IPS-NIHi7 (cell line): Measurements from ENCODE around the gene ULK3.

Source experiments
- DNase-seq: peaks from one replicate; pipeline ENCODE4 v3.0.0; 2012; ENCODE audit warnings: mixed read lengths; ENCODE audit errors: extremely low spot score

The ULK3 gene

GRCh38 chr15:74840851-74841775 lies 1.8 kb downstream of the ULK3 start:
- DNase-seq = no peak

DNA sequence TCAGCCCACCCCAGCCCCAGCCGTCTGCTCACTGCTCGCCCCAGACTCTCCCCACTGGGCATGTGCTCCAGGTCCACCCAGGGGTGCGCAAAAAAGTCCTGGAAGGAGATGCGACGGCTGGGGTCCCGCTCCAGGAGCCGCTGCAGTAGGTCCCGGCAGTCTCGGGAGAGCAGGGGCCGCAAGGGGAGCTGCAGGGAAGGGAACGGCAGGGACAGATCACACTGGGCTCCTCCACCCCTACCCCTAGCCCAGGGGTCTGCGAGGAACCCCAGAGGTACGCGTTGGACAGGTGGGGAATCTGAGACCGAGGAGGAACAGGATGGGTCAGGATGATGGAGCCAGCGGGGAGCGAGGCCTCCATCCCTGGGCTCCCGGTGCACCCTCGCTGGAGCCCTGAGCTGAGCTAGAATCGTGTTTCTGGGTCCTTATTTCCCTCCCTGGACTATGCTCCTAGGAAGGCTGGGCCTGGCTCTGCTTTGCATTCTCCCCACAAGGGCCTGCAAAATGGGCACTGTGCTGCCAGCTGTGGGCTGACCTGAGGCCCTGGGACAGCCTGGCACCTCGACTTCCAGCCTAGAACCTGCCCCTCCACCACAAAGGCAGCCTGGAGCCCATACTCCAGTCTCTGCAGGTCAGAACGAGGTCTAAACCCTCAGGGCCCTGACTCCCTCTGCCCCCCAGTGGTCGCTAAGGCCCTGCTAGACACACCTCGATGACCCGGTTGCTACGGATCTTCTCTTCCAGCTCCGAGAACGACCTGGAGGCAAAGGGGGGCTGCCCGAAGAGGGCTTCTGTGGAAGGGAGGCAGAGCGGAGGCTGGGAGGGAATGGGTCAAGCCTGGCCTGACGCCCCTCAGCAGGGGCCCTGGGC lies 3.2 kb downstream of the ULK3 start:
- peak; percentile 47 for DNase-seq

DNA sequence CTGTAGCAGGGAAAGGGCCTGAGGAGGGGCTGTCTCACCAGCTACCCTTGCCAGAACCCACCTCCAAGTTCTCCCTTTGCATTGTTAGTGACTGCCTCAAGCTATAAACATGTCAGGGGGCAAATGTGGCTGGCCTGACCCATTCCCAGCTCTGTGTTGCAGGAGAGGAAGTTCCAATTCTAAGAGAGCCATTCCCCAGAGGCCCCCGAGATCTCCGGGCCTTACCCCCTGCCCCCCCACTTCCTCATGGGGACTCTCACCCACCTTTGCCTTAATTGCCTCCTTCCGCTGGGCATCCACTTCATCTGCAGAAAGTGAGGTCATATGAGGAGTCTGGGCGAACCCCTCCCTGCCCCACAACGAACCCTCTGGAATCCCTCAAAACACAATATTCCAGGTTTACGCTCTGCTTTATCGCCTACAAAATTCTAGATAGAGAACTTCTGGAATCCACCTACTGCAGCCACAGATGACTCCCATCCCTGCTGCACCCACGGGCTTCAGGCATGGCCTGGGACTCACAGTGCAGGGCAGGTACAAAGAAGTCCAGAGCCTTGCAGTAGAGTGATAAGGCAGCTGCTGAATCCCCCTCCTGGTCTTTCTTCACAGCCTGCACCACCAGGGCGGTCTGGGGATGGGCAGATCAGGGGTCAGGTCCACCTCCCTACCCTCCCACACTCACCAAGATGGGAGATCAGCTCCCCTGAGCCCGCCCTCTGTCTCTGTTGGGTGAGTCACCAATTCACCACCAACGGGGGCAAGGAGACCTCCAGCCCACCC lies 4.0 kb downstream of the ULK3 start:
- DNase-seq = no peak

GRCh38 chr15:74838137-74838516 lies 4.8 kb downstream of the ULK3 start:
- no peak for DNase-seq

GRCh38 chr15:74837482-74838136 lies 5.3 kb downstream of the ULK3 start:
- DNase-seq = no peak

DNA sequence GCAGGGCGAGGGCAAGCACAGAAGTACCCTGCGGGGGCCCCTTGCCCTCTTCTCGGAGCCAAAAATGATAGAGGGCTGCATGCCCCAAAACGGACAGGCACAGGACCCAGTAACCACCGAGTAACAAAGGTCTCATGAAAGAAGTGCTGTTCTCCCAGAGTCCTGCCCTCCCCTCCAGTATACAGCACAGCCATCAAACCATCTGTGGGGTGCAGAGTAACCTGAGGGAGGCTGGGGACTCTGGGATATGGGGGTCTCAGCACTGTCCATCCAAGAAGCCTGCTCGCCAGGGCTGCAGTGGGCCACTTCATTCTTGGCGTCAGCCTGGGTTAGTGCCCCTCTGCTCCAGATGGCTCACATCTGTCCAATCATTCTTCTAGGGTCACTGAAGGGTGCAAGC lies 6.1 kb downstream of the ULK3 start:
- DNase-seq = no peak

DNA sequence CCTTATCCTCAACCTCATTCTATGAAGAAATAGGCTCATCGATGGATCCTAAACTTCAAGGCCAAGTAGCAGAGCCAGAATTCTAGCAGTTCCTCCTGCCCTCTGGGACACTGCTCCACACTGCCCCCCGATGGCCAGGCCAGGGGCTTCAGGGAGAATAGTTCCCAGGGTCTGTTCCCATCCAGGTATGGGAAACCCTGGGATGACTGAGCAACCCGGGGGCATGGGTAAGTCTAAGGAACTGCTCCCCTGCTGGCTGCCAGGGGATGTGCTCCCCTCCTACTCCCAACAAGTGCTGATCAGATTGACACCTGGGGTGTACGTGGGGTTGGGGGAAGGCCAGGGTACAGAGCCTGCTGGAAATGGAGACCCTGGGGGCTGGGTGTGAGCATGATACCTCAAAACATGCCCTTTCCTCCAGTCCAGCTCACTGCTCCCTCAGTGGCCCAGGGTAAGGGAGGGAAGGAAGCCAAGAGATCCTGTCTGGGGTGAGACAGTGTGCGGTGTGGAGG lies 7.6 kb downstream of the ULK3 start:
- DNase-seq = peak; percentile 97

DNA sequence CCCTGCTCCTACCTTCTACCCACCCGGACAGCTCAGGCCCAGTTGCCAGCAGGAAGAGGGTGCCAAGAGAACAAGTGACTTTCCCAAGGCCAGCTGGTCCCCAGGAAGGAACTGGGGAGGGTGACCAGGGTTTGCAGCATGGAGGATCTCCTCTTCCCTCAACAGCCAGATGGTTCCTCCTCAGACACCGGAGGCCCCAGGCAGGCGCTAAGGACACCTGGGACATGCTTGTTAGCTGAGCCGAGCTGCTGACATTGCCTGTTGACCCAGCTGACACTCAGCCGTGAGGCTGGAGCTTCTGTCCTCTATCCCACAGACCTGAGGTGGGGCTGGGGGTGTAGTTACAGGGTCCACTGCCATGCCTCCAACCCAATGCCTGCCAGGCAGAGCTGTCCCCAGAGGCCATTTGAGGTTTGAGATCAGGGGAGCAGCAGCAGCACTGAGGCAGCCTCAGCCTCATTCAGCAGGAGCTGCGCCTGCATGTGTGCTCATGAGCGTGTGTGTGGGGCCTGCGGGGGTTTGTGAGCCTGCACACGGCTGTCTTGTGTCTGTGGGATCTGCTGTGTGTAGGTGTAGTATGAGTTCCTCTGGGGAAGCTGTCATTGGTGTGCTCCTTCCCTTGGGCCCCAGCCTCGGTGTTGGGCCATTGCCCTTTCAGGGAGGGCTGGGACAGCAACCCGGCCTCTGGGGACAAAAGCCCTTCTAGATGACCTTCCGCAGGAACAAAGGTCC lies 9.4 kb downstream of the ULK3 start:
- no peak for DNase-seq

DNA sequence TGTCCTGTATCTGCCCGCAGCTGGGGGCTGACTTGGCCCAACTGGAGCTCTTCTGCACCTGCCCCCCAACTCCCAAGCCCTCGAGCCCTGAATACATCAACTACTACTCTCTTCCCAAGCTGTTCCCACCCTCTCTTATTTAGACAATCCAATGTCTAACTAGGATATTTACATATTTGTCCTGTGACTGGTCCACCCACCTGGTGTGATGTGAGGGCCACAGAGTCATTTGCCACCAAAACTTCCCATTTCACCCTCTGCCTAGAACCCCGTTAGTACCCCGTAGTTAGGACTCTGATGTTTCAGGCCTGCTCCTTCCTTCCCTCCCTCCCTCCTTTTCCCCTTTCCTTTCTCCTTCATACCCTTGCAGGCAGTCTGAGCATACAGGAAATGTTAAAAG lies 10.1 kb downstream of the ULK3 start:
- DNase-seq = no peak

- DNase-seq = no peak
Measured at GRCh38 chr15:74831813-74832495, 11.0 kb downstream of the ULK3 start.

GRCh38 chr15:74830868-74831267 lies 12.1 kb downstream of the ULK3 start:
- no peak for DNase-seq

- DNase-seq = no peak
Measured at GRCh38 chr15:74829991-74830390, 13.0 kb downstream of the ULK3 start.

GRCh38 chr15:74829486-74829885 lies 13.5 kb downstream of the ULK3 start:
- DNase-seq = no peak

DNA sequence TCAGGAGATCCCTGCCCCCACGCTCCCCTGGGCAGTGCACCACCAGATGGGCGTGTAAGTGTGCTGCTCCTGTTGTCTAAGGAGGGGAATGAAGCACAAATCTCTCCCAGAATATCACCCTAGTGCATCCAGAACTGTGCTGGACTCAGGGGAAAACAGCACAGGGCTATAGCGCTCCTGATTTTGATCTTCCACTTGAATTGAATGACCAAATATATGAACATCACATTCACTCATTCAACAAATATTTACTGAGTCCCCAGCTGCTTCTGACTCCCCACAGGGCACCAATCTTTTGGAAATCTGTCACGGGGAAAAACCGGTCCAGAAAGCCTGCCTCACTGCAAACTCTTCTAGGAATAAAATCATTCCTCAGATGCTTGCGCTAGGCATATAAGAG lies 14.1 kb downstream of the ULK3 start:
- no peak for DNase-seq

DNA sequence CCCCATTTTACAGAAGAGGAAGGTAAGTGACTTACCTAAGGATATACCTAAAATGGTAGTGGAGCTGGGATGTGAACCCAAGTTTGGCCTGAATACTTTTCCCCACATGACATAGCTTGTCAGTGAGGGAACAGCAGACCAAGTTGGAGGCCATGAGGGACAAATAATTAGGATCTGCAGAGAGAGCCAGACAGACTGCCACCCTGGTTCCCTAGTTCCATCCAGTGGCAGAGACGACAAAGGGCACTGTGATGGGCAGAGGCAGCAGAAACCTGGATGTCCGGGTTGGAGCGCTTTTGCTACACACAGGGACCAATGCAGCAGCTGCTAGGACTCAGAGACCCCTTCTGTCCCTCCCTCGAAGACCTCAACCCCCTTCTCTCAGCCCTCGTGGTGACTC lies 15.3 kb downstream of the ULK3 start:
- DNase-seq = no peak

DNA sequence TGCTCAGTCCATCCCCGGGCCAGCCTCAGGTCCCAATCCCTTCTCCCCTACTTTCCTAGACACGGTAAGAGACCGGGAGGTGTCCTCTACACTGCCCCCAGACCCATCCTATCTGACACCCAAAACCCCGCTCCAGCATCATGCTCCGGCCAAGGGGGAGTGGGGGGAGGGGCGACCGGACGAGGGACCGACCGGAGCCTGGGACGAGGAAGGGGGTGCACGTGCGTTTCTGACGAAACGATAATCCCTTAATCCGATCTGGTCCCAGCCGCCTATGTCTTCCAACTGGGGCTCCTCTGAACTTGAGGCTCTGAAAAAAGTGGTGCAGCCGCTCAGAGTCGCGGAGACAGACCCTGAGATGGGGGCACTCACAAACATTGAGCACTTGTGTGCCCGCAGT lies 16.0 kb downstream of the ULK3 start:
- DNase-seq = no peak

GRCh38 chr15:74826364-74826819 lies 16.6 kb downstream of the ULK3 start, which contains the start of gene CPLX3:
Gene CPLX3, plus strand, starts transcription at chr15:74826627. Its CDS starts 77 bp downstream, at chr15:74826704.
- peak; percentile 86 for DNase-seq

GRCh38 chr15:74825866-74826265 lies 17.1 kb downstream of the ULK3 start:
- no peak for DNase-seq

- DNase-seq = no peak
Measured at GRCh38 chr15:74824976-74825375, 18.0 kb downstream of the ULK3 start.

GRCh38 chr15:74823324-74823723 lies 19.6 kb downstream of the ULK3 start:
- no peak for DNase-seq
